OCI-M1 (cell line): ENCODE results near the gene MZT2A.
"Not testable (repeated sequence)": the region's sequence is repeated elsewhere in the genome, so short reads cannot be mapped to it uniquely, and the experiment has no call there.

Source experiments
- DNase-seq: peaks from one replicate; lab custom pipeline; 2025; lab: John Stamatoyannopoulos, UW

Gene MZT2A

DNA sequence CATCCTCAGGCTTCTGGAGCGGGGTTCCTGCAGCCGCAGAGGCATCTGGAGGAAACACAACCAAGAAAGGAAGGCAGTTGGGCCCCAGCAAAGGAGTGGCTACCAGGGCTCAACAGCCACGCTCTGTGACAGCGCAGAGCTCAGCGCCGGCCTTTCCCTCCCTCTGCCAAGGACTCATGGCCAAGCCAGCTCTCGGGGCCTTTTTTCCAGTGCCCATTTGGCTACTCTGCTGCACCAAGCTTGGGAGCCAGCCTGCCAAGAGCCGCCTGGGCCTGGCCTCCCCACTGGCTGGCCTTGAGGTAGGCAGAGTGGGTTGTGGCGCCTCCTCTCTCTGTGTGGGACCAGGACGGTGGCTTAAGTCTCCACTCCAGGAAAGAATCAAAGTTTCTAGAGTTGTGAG, 28.3 kb upstream of the MZT2A start:
- DNase-seq, result no peak

- not testable (repeated sequence) for DNase-seq
Measured at GRCh38 chr2:131519871-131520470, 27.8 kb upstream of the MZT2A start.

DNA sequence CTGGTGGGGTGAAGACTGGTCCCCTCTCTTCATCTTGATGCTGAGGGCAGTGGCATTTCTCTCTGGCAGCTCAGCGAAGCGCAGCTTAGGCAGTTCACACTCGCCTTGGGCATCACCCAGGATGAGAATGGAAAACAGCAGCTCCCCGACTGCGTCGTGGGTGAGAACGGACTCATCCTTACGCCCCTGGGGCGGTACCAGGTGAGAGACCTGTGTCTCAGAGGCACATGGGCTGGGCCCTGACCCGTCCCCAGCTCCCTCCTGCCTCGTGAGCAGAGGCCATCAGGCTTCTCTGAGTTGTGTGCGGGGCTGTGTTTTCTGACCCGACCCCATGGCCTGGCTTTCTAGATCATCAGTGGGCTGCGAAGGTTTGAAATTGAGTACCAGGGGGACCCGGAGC, 27.3 kb upstream of the MZT2A start:
- no peak for DNase-seq

DNA sequence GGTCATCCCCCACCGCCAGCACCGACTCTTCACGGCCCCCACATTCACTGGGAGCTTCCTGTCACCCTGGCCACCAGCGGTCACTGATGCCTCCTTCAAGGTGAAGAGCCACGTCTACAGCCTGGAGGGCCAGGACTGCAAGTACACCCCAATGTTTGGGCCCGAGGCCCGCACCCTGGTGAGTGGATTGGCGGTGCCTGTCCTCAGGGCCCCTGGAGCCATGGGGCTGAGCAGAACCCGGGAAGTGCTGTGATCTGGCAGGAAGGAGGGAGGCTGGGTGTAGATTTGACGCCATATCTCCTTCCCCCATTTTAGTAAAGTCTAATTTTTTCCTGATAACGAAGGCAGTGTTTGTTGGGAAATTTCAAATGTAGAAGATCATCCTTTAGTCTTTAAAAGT, 26.3 kb upstream of the MZT2A start:
- DNase-seq, result not testable (repeated sequence)

DNA sequence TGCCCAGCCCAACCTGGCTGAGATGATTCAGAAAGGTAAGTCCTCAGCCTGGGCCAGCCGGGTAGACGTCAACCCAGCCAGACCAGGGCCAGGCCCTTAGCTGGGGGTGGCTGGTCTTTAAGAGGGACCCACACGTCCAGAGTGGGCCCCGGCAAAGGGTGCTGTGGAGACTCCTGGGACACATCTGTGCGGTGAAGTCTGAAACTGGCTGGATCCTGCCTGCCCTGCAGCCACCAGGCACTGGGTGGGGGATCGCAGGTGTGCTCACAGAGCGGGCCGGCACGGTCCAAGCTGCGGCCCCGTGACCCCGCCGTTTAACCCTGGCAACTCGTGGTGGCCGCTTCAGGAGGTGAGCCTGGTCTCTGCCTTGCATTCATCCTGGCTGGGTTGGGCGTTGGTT, 25.7 kb upstream of the MZT2A start:
- not testable (repeated sequence) for DNase-seq

GRCh38 chr2:131517106-131517831, 25.1 kb upstream of the MZT2A start:
- no peak for DNase-seq

DNA sequence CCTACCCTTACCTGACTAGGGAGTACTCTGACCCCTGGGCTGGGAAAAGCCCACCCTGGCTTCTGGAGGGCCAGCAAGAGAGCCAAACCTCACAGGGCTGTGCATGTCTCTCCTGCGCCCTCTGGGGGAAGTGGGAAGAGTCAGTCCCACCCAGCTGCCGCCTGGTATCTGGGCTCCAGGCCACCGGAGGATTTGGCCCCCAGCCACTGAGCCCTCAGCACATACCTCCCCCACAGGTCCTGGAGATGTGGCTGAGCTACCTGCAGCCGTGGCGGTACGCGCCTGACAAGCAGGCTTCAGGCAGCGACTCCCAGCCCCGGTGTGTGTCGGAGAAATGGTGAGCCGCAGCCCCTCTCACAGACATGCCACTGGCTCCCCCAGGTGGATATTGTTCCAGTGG, 24.4 kb upstream of the MZT2A start:
- DNase-seq, result not testable (repeated sequence)

DNA sequence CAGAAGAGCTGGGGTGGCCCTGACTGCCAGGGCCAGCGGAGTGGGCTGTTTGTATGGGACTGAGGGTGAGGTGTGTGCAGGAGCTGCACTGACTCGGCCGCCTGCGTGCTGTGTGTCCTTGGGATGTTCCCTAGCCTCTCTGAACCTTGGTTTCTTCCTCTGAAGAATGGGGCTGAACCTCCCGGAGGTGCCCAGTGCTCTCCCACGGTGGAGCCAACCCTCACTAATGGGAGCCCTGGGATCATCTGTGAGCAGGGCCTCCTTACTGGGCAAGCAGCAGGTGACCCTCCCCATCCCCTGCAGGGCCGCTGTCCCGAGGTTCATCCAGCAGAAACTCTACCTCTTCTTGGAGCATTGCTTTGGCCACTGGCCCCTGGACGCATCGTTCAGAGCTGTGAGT, 23.8 kb upstream of the MZT2A start:
- DNase-seq, result no peak

DNA sequence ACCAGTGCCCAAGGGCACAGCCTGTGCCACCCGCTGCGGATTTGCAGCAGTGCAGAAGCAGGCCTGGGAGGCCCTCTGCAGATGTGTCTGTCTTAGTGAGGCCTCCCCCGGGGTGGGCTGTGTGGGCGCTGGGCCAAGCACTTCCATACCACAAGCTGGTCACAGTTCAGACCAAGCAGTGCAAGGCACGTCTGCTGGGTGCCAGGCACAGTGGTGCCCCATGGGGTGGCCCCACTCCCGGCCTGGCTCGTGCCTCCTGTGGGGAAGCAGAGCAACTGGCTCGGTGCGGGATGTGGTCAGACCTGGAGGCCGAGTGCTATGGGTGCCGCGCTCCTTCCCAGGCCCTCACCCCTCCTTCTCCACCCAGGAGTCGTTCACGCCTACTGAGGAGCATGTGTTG, 23.0 kb upstream of the MZT2A start:
- DNase-seq, result not testable (repeated sequence)

DNA sequence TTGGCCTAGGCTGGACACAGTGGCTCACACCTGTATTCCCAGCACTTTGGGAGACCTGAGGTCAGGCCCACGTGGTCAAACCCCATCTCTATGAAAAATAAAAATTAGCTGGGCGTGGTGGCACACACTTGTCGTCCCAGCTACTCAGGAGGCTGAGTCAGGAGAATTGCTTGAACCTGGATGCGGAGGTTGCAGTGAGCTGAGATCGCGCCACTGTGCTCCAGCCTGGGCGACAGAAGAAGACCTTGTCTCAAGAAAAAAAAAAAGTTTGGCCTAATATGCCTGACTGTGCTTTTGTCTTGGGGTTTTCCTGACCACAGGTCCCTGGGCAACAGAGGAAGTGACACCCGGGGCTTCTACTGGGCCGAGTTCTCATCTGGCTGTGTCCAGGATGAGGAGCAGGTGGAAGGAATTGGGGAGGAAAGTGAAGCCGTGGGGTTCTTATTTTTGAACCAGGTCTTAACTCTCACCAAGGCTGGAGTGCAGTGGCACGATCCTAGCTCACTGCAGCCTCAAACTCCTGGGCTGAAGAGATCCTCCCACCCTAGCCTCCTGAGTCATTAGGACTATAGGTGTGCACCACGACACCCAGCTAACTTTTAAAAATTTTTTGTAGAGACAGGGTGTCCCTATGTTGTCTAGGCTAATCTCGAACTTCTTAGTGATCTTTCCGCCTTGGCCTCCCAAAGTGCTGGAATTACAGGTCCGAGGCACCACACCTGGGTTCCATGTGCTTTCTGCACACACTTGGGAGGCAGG, 22.4 kb upstream of the MZT2A start:
- DNase-seq, result not testable (repeated sequence)

DNA sequence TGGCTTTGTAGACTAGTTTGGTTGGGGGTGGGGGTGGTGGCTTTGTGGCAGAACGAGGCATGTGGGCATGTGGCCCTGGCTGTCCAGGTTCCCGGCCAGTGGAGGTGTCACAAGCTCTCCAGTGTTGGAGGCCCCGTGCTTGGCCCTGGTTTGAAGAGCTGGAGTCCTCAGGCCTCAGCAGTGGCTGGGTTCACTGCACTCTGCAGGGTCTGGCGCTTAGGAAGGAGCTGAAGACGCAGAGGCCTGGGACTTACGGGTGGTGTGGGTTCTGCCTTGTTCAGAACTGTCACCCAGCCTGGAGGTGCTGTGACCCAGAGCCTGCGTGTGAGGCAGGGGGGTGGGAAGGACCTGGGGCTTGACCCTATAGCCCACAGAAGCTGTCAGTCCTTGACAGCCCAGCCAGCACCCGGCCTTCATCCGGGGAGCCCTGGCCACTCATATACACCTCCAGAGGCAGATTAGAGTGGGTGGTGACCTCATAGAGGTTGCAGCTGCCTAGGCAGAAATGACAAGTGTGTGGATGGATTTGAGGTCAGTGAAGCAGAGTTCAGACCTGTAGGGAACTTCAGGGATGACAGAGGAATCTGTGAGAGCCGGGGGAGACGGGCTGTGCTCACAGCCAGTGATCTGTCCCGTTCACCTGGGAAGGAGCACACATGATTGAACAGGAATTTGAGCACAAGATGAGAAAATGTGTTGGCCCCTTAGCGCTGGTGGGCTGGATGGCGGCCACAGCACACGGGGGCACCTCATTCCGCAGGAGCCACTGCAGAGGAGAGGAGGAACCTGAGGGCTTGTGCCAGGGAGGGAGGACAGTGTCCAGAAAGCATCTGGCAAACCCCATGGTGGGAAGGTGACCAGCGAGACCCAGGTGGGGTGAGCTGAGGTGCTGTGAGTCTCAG, 20.0 kb upstream of the MZT2A start:
- DNase-seq, result not testable (repeated sequence)

GRCh38 chr2:131511291-131511968, 19.2 kb upstream of the MZT2A start:
- DNase-seq, result not testable (repeated sequence)

GRCh38 chr2:131509615-131510014, 17.4 kb upstream of the MZT2A start:
- DNase-seq, result no peak

- DNase-seq, result not testable (repeated sequence)
Measured at GRCh38 chr2:131504082-131504750, 12.0 kb upstream of the MZT2A start.

GRCh38 chr2:131503587-131503986, 11.4 kb upstream of the MZT2A start:
- DNase-seq, result not testable (repeated sequence)

DNA sequence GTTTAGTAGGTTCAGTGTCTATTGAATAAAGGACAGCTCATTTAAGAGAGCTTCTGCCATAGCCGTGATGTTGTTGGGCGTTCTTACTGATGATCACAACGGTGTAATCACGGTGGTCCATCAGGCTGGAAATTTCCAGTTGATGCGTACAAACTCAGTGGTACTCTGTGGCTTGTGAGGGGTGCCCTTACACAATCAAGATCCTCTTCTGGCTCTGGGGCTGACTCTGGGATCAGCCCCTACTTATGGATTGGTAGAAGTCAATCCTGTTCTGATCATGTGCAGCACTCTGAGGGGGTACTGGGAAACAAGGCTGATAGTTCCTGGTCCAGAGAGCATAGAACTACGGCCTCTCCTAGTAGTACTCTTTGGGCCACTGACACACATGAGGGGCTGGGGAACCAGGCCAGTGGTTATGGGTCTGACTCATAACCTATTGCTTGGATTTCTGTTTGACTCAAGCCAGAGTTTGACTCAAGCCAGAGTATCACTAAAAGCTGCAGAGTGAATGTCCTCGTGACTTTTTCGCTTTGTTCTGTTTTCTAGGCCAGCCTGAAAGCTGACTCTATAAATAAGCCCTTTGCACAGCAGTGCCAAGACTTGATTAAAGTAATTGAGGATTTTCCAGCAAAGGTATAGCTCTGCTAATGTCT, 6.2 kb upstream of the MZT2A start:
- not testable (repeated sequence) for DNase-seq

- not testable (repeated sequence) for DNase-seq
Measured at GRCh38 chr2:131495506-131495905, 3.3 kb upstream of the MZT2A start.

DNA sequence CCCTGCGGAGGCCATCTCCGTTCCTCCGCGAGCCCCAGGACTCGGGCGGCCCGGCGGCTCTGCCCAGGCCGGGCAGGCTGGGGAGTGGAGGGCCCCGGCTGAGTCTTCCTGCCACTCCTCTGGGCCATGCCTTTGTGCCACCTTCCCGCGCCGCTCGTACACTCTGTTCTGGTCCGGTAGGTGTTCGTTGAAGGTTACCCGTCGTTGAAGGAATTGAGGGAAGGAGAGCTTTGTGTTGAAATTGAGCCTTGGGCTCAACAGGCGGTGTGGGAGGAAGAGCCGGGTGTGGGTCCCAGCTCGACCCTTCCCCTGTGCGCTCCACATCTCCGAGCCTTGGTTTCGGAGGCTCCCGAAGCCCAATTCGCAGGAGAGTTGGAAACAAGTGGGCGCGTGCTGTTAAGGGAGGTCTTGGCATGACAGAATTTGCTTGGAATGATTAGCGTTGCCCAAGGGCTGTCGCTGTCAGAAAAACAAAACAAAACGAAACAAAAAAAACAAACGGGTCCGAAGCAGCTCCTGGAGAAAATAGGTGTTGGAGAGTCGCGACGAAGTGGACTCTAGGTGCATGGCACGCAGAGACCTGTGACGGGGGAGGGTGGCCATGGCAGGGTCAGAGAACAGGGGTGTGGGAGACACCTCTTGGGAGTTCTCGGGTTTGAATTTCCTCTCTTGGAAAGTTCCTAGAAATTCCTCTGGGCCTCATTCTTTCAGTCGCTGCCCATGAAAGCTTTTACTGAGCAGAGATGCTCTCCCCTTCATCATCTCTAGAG, 1.2 kb upstream of the MZT2A start:
- DNase-seq, result peak; percentile 8

GRCh38 chr2:131492418-131493198, 411 bp upstream of the MZT2A start:
- DNase-seq, result peak; percentile 96
